Measurements from ENCODE around the gene PRKCZ.

The PRKCZ gene

GRCh38 chr1:2046174-2046917 lies 3.9 kb upstream of the PRKCZ start:
- peak; percentile 77 for DNase-seq

- DNase-seq, result no peak
These were observed 3.1 kb upstream of the PRKCZ start for GRCh38 chr1:2046953-2047748.

- DNase-seq, result no peak
These were observed 2.2 kb upstream of the PRKCZ start for GRCh38 chr1:2047749-2048729.

- DNase-seq, result no peak
These were observed 940 bp upstream of the PRKCZ start for GRCh38 chr1:2049225-2049717.

GRCh38 chr1:2050461-2050792 lies 216 bp downstream of the PRKCZ start:
- DNase-seq, result peak; percentile 45

- no peak for DNase-seq
These were observed 827 bp downstream of the PRKCZ start for GRCh38 chr1:2050793-2051682.

- no peak for DNase-seq
These were observed 2.0 kb downstream of the PRKCZ start for GRCh38 chr1:2052054-2052679.

- DNase-seq, result no peak
These were observed 2.5 kb downstream of the PRKCZ start for GRCh38 chr1:2052756-2053155.

GRCh38 chr1:2053217-2053616 lies 3.0 kb downstream of the PRKCZ start:
- DNase-seq, result no peak

- no peak for DNase-seq
These were observed 3.7 kb downstream of the PRKCZ start for GRCh38 chr1:2053784-2054376.

GRCh38 chr1:2054560-2054959 lies 4.3 kb downstream of the PRKCZ start:
- DNase-seq, result no peak

GRCh38 chr1:2055911-2056575 lies 5.8 kb downstream of the PRKCZ start:
- DNase-seq, result no peak

GRCh38 chr1:2056955-2057590 lies 6.9 kb downstream of the PRKCZ start:
- DNase-seq, result no peak

GRCh38 chr1:2059290-2059953 lies 9.2 kb downstream of the PRKCZ start:
- DNase-seq, result no peak

GRCh38 chr1:2060072-2060471 lies 9.9 kb downstream of the PRKCZ start:
- no peak for DNase-seq

- no peak for DNase-seq
These were observed 10.3 kb downstream of the PRKCZ start for GRCh38 chr1:2060535-2060934.

- DNase-seq, result no peak
These were observed 11.0 kb downstream of the PRKCZ start for GRCh38 chr1:2061065-2061778.

- no peak for DNase-seq
These were observed 15.5 kb downstream of the PRKCZ start for GRCh38 chr1:2065699-2066098.

GRCh38 chr1:2067393-2067792 lies 17.2 kb downstream of the PRKCZ start:
- DNase-seq, result no peak

Data from NCI-H82 (cell line).